ENCODE results near the gene MADCAM1. TPM values are rescaled to one million over a fixed set of nuclear protein-coding genes. Genes with fewer than 3 reads are reported as not detected.

Gene MADCAM1
- total RNA-seq, 2 donors from 2014 or later, result 0.80 to 0.91 TPM

- Histone ChIP-seq H3K9me3 (no peaks in the 10 kb centered on the region), H3K4me1 (replicated peaks) (no peaks in the 10 kb centered on the region), H3K27me3 (replicated peaks; ENCODE audit: insufficient read depth) (no peaks in the 10 kb centered on the region), H3K36me3 (no peaks in the 10 kb centered on the region), H3K27ac (no peak overlapping the region), H3K4me3 (no peak overlapping the region)
- TF ChIP-seq POLR2A (IDR thresholded peaks at IDR 0.05) (no peak), CTCF (IDR thresholded peaks at IDR 0.05) (no peak), POLR2AphosphoS5 (IDR thresholded peaks at IDR 0.05) (no peak)
- no peak for DNase-seq (ENCODE audit: low spot score)
- intact Hi-C loops (cut with DNase I), result no loop called here
- WGBS, result 62% methylated on average over 23 of the region's 23 CpGs
These were observed 24.1 kb upstream of the MADCAM1 start for GRCh38 chr19:472005-472858.

- Histone ChIP-seq H3K9me3 (no peaks in the 10 kb centered on the region), H3K36me3 (no peaks in the 10 kb centered on the region), H3K4me3 (no peak overlapping the region), H3K4me1 (replicated peaks) (no peaks in the 10 kb centered on the region), H3K27me3 (replicated peaks; ENCODE audit: insufficient read depth) (no peaks in the 10 kb centered on the region), H3K27ac (no peak overlapping the region)
- 67% methylated on average over 45 of the region's 57 CpGs for WGBS
- intact Hi-C loops (cut with DNase I), result no loop called here
- TF ChIP-seq POLR2AphosphoS5 (IDR thresholded peaks at IDR 0.05) (no peak), CTCF (IDR thresholded peaks at IDR 0.05) (no peak), POLR2A (IDR thresholded peaks at IDR 0.05) (no peak)
- no peak for DNase-seq (ENCODE audit: low spot score)
These were observed 21.9 kb upstream of the MADCAM1 start for GRCh38 chr19:474126-475078.

- no peaks in the 10 kb centered on the region for H3K4me1 ChIP-seq (replicated peaks)
- TF ChIP-seq POLR2AphosphoS5 (IDR thresholded peaks at IDR 0.05) (no peak), POLR2A (IDR thresholded peaks at IDR 0.05) (no peak), CTCF (IDR thresholded peaks at IDR 0.05) (no peak)
- 79% methylated on average over 13 of the region's 13 CpGs for WGBS
- H3K27me3 ChIP-seq (replicated peaks; ENCODE audit: insufficient read depth), result no peaks in the 10 kb centered on the region
- intact Hi-C loops (cut with DNase I), result no loop called here
- no peaks in the 10 kb centered on the region for H3K36me3 ChIP-seq
- no peak for DNase-seq (ENCODE audit: low spot score)
- H3K27ac ChIP-seq, result no peak overlapping the region
- H3K4me3 ChIP-seq, result no peak overlapping the region
- H3K9me3 ChIP-seq, result no peaks in the 10 kb centered on the region
These were observed 20.9 kb upstream of the MADCAM1 start for GRCh38 chr19:475360-475759.

- Histone ChIP-seq H3K4me1 (replicated peaks) (no peaks in the 10 kb centered on the region), H3K4me3 (no peak overlapping the region), H3K36me3 (no peaks in the 10 kb centered on the region), H3K27me3 (replicated peaks; ENCODE audit: insufficient read depth) (no peaks in the 10 kb centered on the region), H3K27ac (no peak overlapping the region), H3K9me3 (no peaks in the 10 kb centered on the region)
- intact Hi-C loops (cut with DNase I), result no loop called here
- no peak for TF ChIP-seq CTCF (IDR thresholded peaks at IDR 0.05)
- no peak for TF ChIP-seq POLR2A (IDR thresholded peaks at IDR 0.05)
- no peak for TF ChIP-seq POLR2AphosphoS5 (IDR thresholded peaks at IDR 0.05)
- 60% methylated on average over 26 of the region's 26 CpGs for WGBS
- DNase-seq (ENCODE audit: low spot score), result no peak
These were observed 17.9 kb upstream of the MADCAM1 start for GRCh38 chr19:478236-478903.
